K562 (cell line): ENCODE measurements around the gene DGKE. TPM values are rescaled to one million over a fixed set of nuclear protein-coding genes. Genes with fewer than 3 reads are reported as not detected.

ENCODE experiments used
- ATAC-seq: fragments of 200-7000 bp; cut with Tn5 transposase; 3 replicates; pipeline ENCODE4 v1.9.1; 2020; ENCODE audit warnings: moderate library complexity
- BruUV-seq: library from RNA; stranded (reverse); fragments of 400-500 nt; replicated peaks from 2 replicates; lab custom pipeline; 2021; lab: Mats Ljungman, UMichigan
- CTCF ChIA-PET: fragments of 300-600 bp; formaldehyde crosslinking; extraction: SDS; loops from one replicate; lab custom pipeline; 2021; ENCODE audit warnings: low intra/inter-chr PET ratio; lab: Yijun Ruan, JAX
- POLR2A ChIA-PET: fragments of 300-600, 350-650 bp; sonication (Branson Sonifier 250); formaldehyde crosslinking; extraction: SDS; loops from one replicate; lab custom pipeline; 2021; ENCODE audit warnings: antibody characterized with exemption, inconsistent platforms; lab: Yijun Ruan, JAX
- DNase-seq, 4 experiments: peaks; one replicate each; pipeline versions ENCODE4 v3.0.0 to v3.0.0-alpha.2; 2011 to 2018; ENCODE audit warnings: low spot score in 3 of 4, mixed read lengths in 3 of 4; ENCODE audit errors: extremely low read depth in 1 of 4
- FAIRE-seq: peaks from 2 replicates; lab custom pipeline; 2011; peaks lifted over from hg19 to GRCh38; lab: Jason Lieb, UNC
- H2AFZ ChIP-seq: 2 replicates; pipeline ENCODE4 v1.6.0; 2011; ENCODE audit warnings: low read depth, low read length, control low read depth, inconsistent platforms
- H3K27ac ChIP-seq: fragments of 200-600 bp; 3 replicates; pipeline ENCODE4 v1.8.0; 2011; ENCODE audit warnings: low read depth, mild to moderate bottlenecking, control low read depth, inconsistent platforms, low read length, moderate library complexity, mixed read lengths; ENCODE audit errors: extremely low read depth
- H3K27me3 ChIP-seq, 2 experiments: fragments of 300-600 bp in 1 of 2; 2 replicates in 1 of 2; 3 replicates in 1 of 2; pipeline versions ENCODE4 v1.6.0 to v1.8.0; 2011; ENCODE audit warnings: inconsistent platforms in 2 of 2, low read length in 2 of 2, mild to moderate bottlenecking in 1 of 2, mixed read lengths in 1 of 2, moderate library complexity in 1 of 2; ENCODE audit not compliant: control insufficient read depth in 2 of 2, insufficient read depth in 2 of 2
- H3K36me3 ChIP-seq: fragments of 300-600 bp; 3 replicates; pipeline ENCODE4 v1.8.0; 2011; ENCODE audit warnings: mild to moderate bottlenecking, low read length, inconsistent platforms; ENCODE audit not compliant: control insufficient read depth, insufficient read depth
- H3K4me1 ChIP-seq, 2 experiments: fragments of 200-600 bp in 1 of 2; replicated peaks in 1 of 2; 2 replicates in 1 of 2; 3 replicates in 1 of 2; pipeline versions ENCODE4 v1.5.1 to v1.8.0; 2011; ENCODE audit warnings: inconsistent platforms in 2 of 2, low read length in 2 of 2, mild to moderate bottlenecking in 1 of 2, mixed read lengths in 1 of 2, moderate library complexity in 1 of 2; ENCODE audit not compliant: control insufficient read depth in 2 of 2, insufficient read depth in 2 of 2
- H3K4me2 ChIP-seq: 2 replicates; pipeline ENCODE4 v1.6.1; 2011; ENCODE audit warnings: low read length, control low read depth, inconsistent platforms, mixed read lengths; ENCODE audit not compliant: insufficient read depth
- H3K4me3 ChIP-seq: fragments of 200-600 bp; sonication (generic), shearing (Covaris generic); 2 replicates; pipeline ENCODE4 v1.5.1; 2016; ENCODE audit warnings: control low read depth, inconsistent platforms
- H3K79me2 ChIP-seq: fragments of 200-600 bp; 3 replicates; pipeline ENCODE4 v1.8.0; 2011; ENCODE audit warnings: low read length, inconsistent platforms; ENCODE audit not compliant: control insufficient read depth, insufficient read depth
- H3K9ac ChIP-seq, 2 experiments: 2 replicates each; pipeline versions ENCODE4 v1.6.0 to v1.6.1; 2011; ENCODE audit warnings: low read depth in 2 of 2, low read length in 2 of 2, control low read depth in 1 of 2, inconsistent platforms in 1 of 2, mild to moderate bottlenecking in 1 of 2, mixed read lengths in 1 of 2; ENCODE audit not compliant: insufficient read depth in 1 of 2
- H3K9me1 ChIP-seq: one replicate; pipeline ENCODE4 v1.6.0; 2011; ENCODE audit warnings: inconsistent platforms, mild to moderate bottlenecking, low read length, moderate library complexity; ENCODE audit not compliant: control insufficient read depth, insufficient read depth
- H3K9me3 ChIP-seq: replicated peaks from 2 replicates; pipeline ENCODE4 v1.5.1; 2011; ENCODE audit warnings: low read depth, low read length, inconsistent platforms; ENCODE audit not compliant: control insufficient read depth, insufficient read depth
- H4K20me1 ChIP-seq: replicated peaks from 2 replicates; pipeline ENCODE4 v1.6.1; 2011; ENCODE audit warnings: low read length, inconsistent platforms, mixed read lengths; ENCODE audit not compliant: control insufficient read depth, insufficient read depth
- CREB1 ChIP-seq, 2 experiments: sonication (generic) in 1 of 2; formaldehyde crosslinking in 1 of 2; IDR thresholded peaks; 2 replicates each; pipeline versions ENCODE4 v1.6.1 to v1.8.0; 2012 to 2022; ENCODE audit warnings: inconsistent platforms in 1 of 2, mild to moderate bottlenecking in 1 of 2, missing genetic modification reagents in 1 of 2, moderate library complexity in 1 of 2
- HCFC1 ChIP-seq: IDR thresholded peaks from 2 replicates; pipeline ENCODE4 v1.6.1; 2012; ENCODE audit warnings: low read depth, low read length, improper control_type of control experiment
- HDAC6 ChIP-seq: IDR thresholded peaks from 2 replicates; pipeline ENCODE4 v1.6.1; 2012; ENCODE audit warnings: low read depth, mild to moderate bottlenecking, control low read depth, inconsistent platforms, low read length, moderate library complexity
- NELFE ChIP-seq: IDR thresholded peaks from 2 replicates; pipeline ENCODE4 v1.6.1; 2011; ENCODE audit warnings: mild to moderate bottlenecking; ENCODE audit not compliant: insufficient read depth, insufficient read length
- NUFIP1 ChIP-seq: fragments of 450-650 bp; IDR thresholded peaks from 2 replicates; pipeline ENCODE4 v1.6.1; 2018; ENCODE audit not compliant: partially characterized antibody
- SAP30 ChIP-seq: fragments of 200-600 bp; sonication (generic); IDR thresholded peaks from 2 replicates; pipeline ENCODE4 v1.6.1; 2012; ENCODE audit warnings: borderline replicate concordance, low read depth, mild to moderate bottlenecking, moderate library complexity, low read length, control low read depth, inconsistent platforms; ENCODE audit not compliant: insufficient read depth, poor library complexity, severe bottlenecking
- SOX6 ChIP-seq: fragments of 450-650 bp; IDR thresholded peaks from 2 replicates; pipeline ENCODE4 v1.6.1; 2014; ENCODE audit warnings: mild to moderate bottlenecking
- ZFX ChIP-seq: sonication (generic); formaldehyde crosslinking; IDR thresholded peaks from 2 replicates; pipeline ENCODE4 v1.8.0; 2022; ENCODE audit warnings: mild to moderate bottlenecking, missing genetic modification reagents, moderate library complexity
- ZNF224 ChIP-seq: sonication (generic); formaldehyde crosslinking; IDR thresholded peaks from 2 replicates; pipeline ENCODE4 v1.8.0; 2022; ENCODE audit warnings: mild to moderate bottlenecking, missing genetic modification reagents
- ZNF431 ChIP-seq: sonication (generic); formaldehyde crosslinking; IDR thresholded peaks from 2 replicates; pipeline ENCODE4 v1.8.0; 2022; ENCODE audit warnings: mild to moderate bottlenecking, missing genetic modification reagents
- WGBS: fragments of 100-300 bp; shearing (Covaris generic); methylation state at CpG from one replicate; pipeline ENCODE4 v1.1.6; 2016; ENCODE audit warnings: low coverage, mixed read lengths; ENCODE audit not compliant: insufficient coverage; ENCODE audit errors: missing lambda C conversion rate; 5-methylcytosine and 5-hydroxymethylcytosine counted together
- in situ Hi-C: fragments of 300-500 bp; cut with MboI; formaldehyde crosslinking; loops from 4 replicates; pipeline ENCODE4 v1.15.0; 2018; ENCODE audit warnings: inconsistent platforms, mixed read lengths
- intact Hi-C: fragments of 100-400 bp; cut with micrococcal nuclease; formaldehyde crosslinking; loops from 2 replicates; pipeline ENCODE4 v1.14.2; 2022
- polyA plus RNA-seq, 8 experiments: library from polyadenylated mRNA; depleted of rRNA in 4 of 8; stranded (reverse) in 5 of 8; unstranded in 3 of 8; fragments of >200 nt; fragmentation: Nextera tagmentation in 2 of 8; fragmentation: Illumina TruSeq in 1 of 8; extraction: Ambion mirVana in 2 of 8; extraction: Trizol in 1 of 8; gene quantifications; 2 replicates each; pipeline versions ENCODE4 v1.2.1 to v1.2.3, GENCODE V29; 2011 to 2014; ENCODE audit warnings: inconsistent platforms in 1 of 8, missing spikeins in 1 of 8
- total RNA-seq, 7 experiments: library from RNA; depleted of rRNA in 6 of 7; stranded (reverse); fragments of >200 nt in 6 of 7; fragmentation: Illumina TruSeq in 2 of 7; extraction: Trizol in 2 of 7; gene quantifications; 2 replicates each; pipeline versions ENCODE4 v1.2.1 to v1.2.3, GENCODE V29; 2011 to 2021; ENCODE audit warnings: low replicate concordance in 1 of 7
- TF ChIP-seq, protein P1 (sequence below): sonication (generic); formaldehyde crosslinking; IDR thresholded peaks from 2 replicates; pipeline ENCODE4 v1.8.0; 2022; ENCODE audit warnings: missing genetic modification reagents, mild to moderate bottlenecking, borderline replicate concordance
- TF ChIP-seq, protein P2 (sequence below): conservative IDR thresholded peaks from 2 replicates; pipeline ENCODE4 v1.6.1; 2011; ENCODE audit warnings: low read depth, mild to moderate bottlenecking, low read length; ENCODE audit not compliant: control insufficient read depth
- TF ChIP-seq, protein P3 (sequence below): sonication (generic); formaldehyde crosslinking; IDR thresholded peaks from 2 replicates; pipeline ENCODE4 v1.4.0; 2020; ENCODE audit warnings: mild to moderate bottlenecking, missing genetic modification reagents

Gene DGKE
- total and polyA plus RNA-seq, 9 of the 15 experiments (the other 6 are each of a cell fraction or from before 2014, with no cell fraction given), result 1.3 to 9.9 (median 5.9) TPM

DNA sequence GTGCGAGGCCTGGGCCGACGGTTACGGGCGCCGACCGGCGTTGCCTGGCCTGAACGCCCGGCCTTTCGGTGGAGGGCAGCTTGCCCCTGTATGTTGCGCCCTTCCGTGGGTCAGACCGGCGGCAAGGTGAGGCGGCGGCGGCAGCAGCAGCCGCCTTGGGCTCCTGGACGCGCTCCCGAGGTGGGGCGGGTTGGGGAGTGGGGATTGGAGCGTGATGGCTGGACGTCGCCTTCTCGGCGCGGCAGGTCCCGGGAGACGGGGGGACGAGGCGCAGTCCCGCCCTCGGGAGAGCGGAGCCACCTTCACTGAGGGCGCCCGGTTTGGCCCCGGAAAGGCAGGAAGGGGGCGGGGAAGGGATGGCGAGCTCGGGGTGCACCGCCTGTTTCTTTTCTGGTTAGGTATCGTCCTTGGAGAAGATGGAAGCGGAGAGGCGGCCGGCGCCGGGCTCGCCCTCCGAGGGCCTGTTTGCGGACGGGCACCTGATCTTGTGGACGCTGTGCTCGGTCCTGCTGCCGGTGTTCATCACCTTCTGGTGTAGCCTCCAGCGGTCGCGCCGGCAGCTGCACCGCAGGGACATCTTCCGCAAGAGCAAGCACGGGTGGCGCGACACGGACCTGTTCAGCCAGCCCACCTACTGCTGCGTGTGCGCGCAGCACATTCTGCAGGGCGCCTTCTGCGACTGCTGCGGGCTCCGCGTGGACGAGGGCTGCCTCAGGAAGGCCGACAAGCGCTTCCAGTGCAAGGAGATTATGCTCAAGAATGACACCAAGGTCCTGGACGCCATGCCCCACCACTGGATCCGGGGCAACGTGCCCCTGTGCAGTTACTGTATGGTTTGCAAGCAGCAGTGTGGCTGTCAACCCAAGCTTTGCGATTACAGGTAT lies 671 bp downstream of the DGKE start:
- ATAC-seq (peak; percentile 71), FAIRE-seq (peak; percentile 78), DNase-seq (peak; percentile 44 to 80 (median 48))
- CTCF ChIA-PET, result no interaction called here
- Histone ChIP-seq H4K20me1 (no peaks in the 10 kb centered on the region; the same call in 1 of the 2 replicates), H3K9me3 (no peaks in the 10 kb centered on the region), H3K27me3 (no peaks in the 10 kb centered on the region), H3K9ac (peak overlapping the region; percentile 70 to 93; a peak in 3 of 4 replicates), H3K9me1 (no peaks in the 10 kb centered on the region), H3K4me3 (peak overlapping the region; percentile 75), H3K36me3 (peaks cover 26% of the 10 kb centered on the region; the same call in 2 of the 3 replicates), H3K4me1 (peaks cover 15 to 24% of the 10 kb centered on the region in 2 experiments; a peak in 4 of 5 replicates), H2AFZ (peak overlapping the region; percentile 90), H3K27ac (peak overlapping the region; percentile 70), H3K4me2 (peak overlapping the region; percentile 82), H3K79me2 (peaks cover 36% of the 10 kb centered on the region; the same call in 2 of the 3 replicates)
- WGBS, result 2% methylated on average over 58 of the region's 81 CpGs
- BruUV-seq, result no TSS peak
- POLR2A ChIA-PET, result interaction anchor here (0.7 to 4.6 kb wide), 6 partner anchors 10 to 17 kb away, joined by 3 to 24 read pairs (median 3); no protein-coding TSS in a partner anchor
- in situ Hi-C loops, result no loop called here
- intact Hi-C loops, result loop anchor here (5.0 kb wide), 1 partner anchor 78 kb away; the partner anchor contains the start of gene TRIM25
- no peak; the same call in 1 of the 2 replicates for TF ChIP-seq ZNF431 (CRISPR knock-in tag)
- TF ChIP-seq, protein P1, sequence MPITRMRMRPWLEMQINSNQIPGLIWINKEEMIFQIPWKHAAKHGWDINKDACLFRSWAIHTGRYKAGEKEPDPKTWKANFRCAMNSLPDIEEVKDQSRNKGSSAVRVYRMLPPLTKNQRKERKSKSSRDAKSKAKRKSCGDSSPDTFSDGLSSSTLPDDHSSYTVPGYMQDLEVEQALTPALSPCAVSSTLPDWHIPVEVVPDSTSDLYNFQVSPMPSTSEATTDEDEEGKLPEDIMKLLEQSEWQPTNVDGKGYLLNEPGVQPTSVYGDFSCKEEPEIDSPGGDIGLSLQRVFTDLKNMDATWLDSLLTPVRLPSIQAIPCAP (CRISPR knock-in tag), result 0 out of 2 replicates have a peak, but pooled peaks have one; percentile 40
- TF ChIP-seq, protein P2, sequence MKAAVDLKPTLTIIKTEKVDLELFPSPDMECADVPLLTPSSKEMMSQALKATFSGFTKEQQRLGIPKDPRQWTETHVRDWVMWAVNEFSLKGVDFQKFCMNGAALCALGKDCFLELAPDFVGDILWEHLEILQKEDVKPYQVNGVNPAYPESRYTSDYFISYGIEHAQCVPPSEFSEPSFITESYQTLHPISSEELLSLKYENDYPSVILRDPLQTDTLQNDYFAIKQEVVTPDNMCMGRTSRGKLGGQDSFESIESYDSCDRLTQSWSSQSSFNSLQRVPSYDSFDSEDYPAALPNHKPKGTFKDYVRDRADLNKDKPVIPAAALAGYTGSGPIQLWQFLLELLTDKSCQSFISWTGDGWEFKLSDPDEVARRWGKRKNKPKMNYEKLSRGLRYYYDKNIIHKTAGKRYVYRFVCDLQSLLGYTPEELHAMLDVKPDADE, result no peak; the same call in none of the 2 replicates
- 0 out of 2 replicates have a peak, but pooled peaks have one; percentile 17 for TF ChIP-seq SOX6
- TF ChIP-seq ZNF224 (CRISPR knock-in tag), result 0 out of 2 replicates have a peak, but pooled peaks have one; percentile 20
- TF ChIP-seq HDAC6, result no peak
- TF ChIP-seq NUFIP1, result no peak
- no peak for TF ChIP-seq NELFE
- TF ChIP-seq, protein P3, sequence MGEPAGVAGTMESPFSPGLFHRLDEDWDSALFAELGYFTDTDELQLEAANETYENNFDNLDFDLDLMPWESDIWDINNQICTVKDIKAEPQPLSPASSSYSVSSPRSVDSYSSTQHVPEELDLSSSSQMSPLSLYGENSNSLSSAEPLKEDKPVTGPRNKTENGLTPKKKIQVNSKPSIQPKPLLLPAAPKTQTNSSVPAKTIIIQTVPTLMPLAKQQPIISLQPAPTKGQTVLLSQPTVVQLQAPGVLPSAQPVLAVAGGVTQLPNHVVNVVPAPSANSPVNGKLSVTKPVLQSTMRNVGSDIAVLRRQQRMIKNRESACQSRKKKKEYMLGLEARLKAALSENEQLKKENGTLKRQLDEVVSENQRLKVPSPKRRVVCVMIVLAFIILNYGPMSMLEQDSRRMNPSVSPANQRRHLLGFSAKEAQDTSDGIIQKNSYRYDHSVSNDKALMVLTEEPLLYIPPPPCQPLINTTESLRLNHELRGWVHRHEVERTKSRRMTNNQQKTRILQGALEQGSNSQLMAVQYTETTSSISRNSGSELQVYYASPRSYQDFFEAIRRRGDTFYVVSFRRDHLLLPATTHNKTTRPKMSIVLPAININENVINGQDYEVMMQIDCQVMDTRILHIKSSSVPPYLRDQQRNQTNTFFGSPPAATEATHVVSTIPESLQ (CRISPR knock-in tag), result 0 out of 2 replicates have a peak, but pooled peaks have one; percentile 0
- TF ChIP-seq HCFC1, result peak; percentile 16; the same call in 1 of the 2 replicates
- 0 out of 2 replicates have a peak, but pooled peaks have one; percentile 8 for TF ChIP-seq CREB1 (IDR thresholded peaks at IDR 0.05)
- TF ChIP-seq CREB1 (CRISPR knock-in tag; IDR thresholded peaks at IDR 0.05), result no peak; the same call in 1 of the 2 replicates
- peak; percentile 82 for TF ChIP-seq ZFX (CRISPR knock-in tag)
- TF ChIP-seq SAP30, result peak; percentile 48
